DOHH2 (cell line): Measurements from ENCODE around the gene NT5DC1.

Experiments used
- H3F3A ChIP-seq: fragments of 200-600 bp; sonication (generic), shearing (Covaris generic); 2 replicates; pipeline ENCODE4 v1.6.0; 2016; ENCODE audit warnings: antibody characterized with exemption, mild to moderate bottlenecking; ENCODE audit not compliant: control insufficient read depth, insufficient read depth
- H3K27ac ChIP-seq: fragments of 200-600 bp; sonication (generic); 2 replicates; pipeline ENCODE4 v1.5.1; 2014; ENCODE audit warnings: low read depth, mild to moderate bottlenecking, low read length, moderate library complexity
- H3K27me3 ChIP-seq: fragments of 200-600 bp; sonication (generic); 2 replicates; pipeline ENCODE4 v1.6.1; 2014; ENCODE audit warnings: mild to moderate bottlenecking, low read length, mixed read lengths; ENCODE audit not compliant: control insufficient read depth
- H3K36me3 ChIP-seq: fragments of 200-600 bp; sonication (generic); 2 replicates; pipeline ENCODE4 v1.6.1; 2014; ENCODE audit warnings: mild to moderate bottlenecking, low read length, moderate library complexity, mixed read lengths; ENCODE audit not compliant: control insufficient read depth
- H3K4me1 ChIP-seq: fragments of 200-600 bp; sonication (generic); 2 replicates; pipeline ENCODE4 v1.6.1; 2014; ENCODE audit warnings: mild to moderate bottlenecking, low read length, mixed read lengths; ENCODE audit not compliant: control insufficient read depth
- H3K4me2 ChIP-seq: fragments of 200-600 bp; sonication (generic); 2 replicates; pipeline ENCODE4 v1.6.0; 2014; ENCODE audit warnings: mild to moderate bottlenecking, low read length, moderate library complexity
- H3K4me3 ChIP-seq: fragments of 200-600 bp; sonication (generic); 2 replicates; pipeline ENCODE4 v1.5.1; 2014; ENCODE audit warnings: mild to moderate bottlenecking, low read length, mixed read lengths
- H3K79me2 ChIP-seq: fragments of 200-600 bp; sonication (generic); 2 replicates; pipeline ENCODE4 v1.6.1; 2014; ENCODE audit warnings: mild to moderate bottlenecking, low read length, mixed read lengths; ENCODE audit not compliant: control insufficient read depth
- H3K9me2 ChIP-seq: fragments of 200-600 bp; sonication (generic); replicated peaks from 2 replicates; pipeline ENCODE4 v1.6.1; 2014; ENCODE audit warnings: mild to moderate bottlenecking, low read length, mixed read lengths; ENCODE audit not compliant: control insufficient read depth
- H3K9me3 ChIP-seq: fragments of 200-600 bp; sonication (generic); 2 replicates; pipeline ENCODE4 v1.6.1; 2014; ENCODE audit warnings: antibody characterized with exemption, low read length, mixed read lengths; ENCODE audit not compliant: control insufficient read depth, insufficient read depth
- H4K20me1 ChIP-seq: fragments of 200-600 bp; sonication (generic); 2 replicates; pipeline ENCODE4 v1.6.0; 2014; ENCODE audit warnings: low read depth, mild to moderate bottlenecking, antibody characterized with exemption, low read length, moderate library complexity; ENCODE audit not compliant: control insufficient read depth, insufficient read depth
- CTCF ChIP-seq: fragments of 200-600 bp; sonication (generic); IDR thresholded peaks from one replicate; pipeline ENCODE4 v1.5.1; 2014; ENCODE audit warnings: antibody characterized with exemption, mild to moderate bottlenecking, low read depth, low read length; ENCODE audit not compliant: poor library complexity, severe bottlenecking
- EZH2phosphoT487 ChIP-seq: fragments of 200-600 bp; sonication (generic); IDR thresholded peaks from 2 replicates; pipeline ENCODE4 v1.6.1; 2017; ENCODE audit warnings: borderline replicate concordance, mild to moderate bottlenecking, antibody characterized with exemption, low read length, moderate library complexity, mixed read lengths

NT5DC1 gene

GRCh38 chr6:116173928-116174327 lies 73.3 kb downstream of the NT5DC1 start:
- H4K20me1 ChIP-seq: no peaks in the 10 kb centered on the region
- H3K36me3 ChIP-seq: no peaks in the 10 kb centered on the region
- H3K79me2 ChIP-seq: no peaks in the 10 kb centered on the region
- H3F3A ChIP-seq: no peaks in the 10 kb centered on the region
- no peak overlapping the region for H3K4me3 ChIP-seq
- no peaks in the 10 kb centered on the region for H3K9me3 ChIP-seq
- no peaks in the 10 kb centered on the region for H3K27me3 ChIP-seq
- H3K9me2 ChIP-seq: no peaks in the 10 kb centered on the region
- H3K4me1 ChIP-seq: no peaks in the 10 kb centered on the region
- TF ChIP-seq CTCF: no peak
- TF ChIP-seq EZH2phosphoT487: no peak
- H3K27ac ChIP-seq: no peak overlapping the region
- no peak overlapping the region for H3K4me2 ChIP-seq

GRCh38 chr6:116175344-116175743 lies 74.7 kb downstream of the NT5DC1 start:
- H3K9me3 ChIP-seq: no peaks in the 10 kb centered on the region
- H3K27ac ChIP-seq: no peak overlapping the region
- H3K9me2 ChIP-seq: no peaks in the 10 kb centered on the region
- H3K27me3 ChIP-seq: no peaks in the 10 kb centered on the region
- no peaks in the 10 kb centered on the region for H3K36me3 ChIP-seq
- H3F3A ChIP-seq: no peaks in the 10 kb centered on the region
- no peaks in the 10 kb centered on the region for H4K20me1 ChIP-seq
- H3K4me3 ChIP-seq: no peak overlapping the region
- no peak overlapping the region for H3K4me2 ChIP-seq
- no peaks in the 10 kb centered on the region for H3K4me1 ChIP-seq
- H3K79me2 ChIP-seq: no peaks in the 10 kb centered on the region
- no peak for TF ChIP-seq CTCF
- TF ChIP-seq EZH2phosphoT487: no peak

- no peak overlapping the region for H3K4me3 ChIP-seq
- TF ChIP-seq EZH2phosphoT487 (no peak), CTCF (no peak)
- H3K27ac ChIP-seq: no peak overlapping the region
- H3F3A ChIP-seq: no peaks in the 10 kb centered on the region
- H3K9me3 ChIP-seq: no peaks in the 10 kb centered on the region
- no peaks in the 10 kb centered on the region for H3K36me3 ChIP-seq
- no peaks in the 10 kb centered on the region for H3K79me2 ChIP-seq
- H3K9me2 ChIP-seq: no peaks in the 10 kb centered on the region
- no peaks in the 10 kb centered on the region for H3K4me1 ChIP-seq
- H4K20me1 ChIP-seq: no peaks in the 10 kb centered on the region
- H3K27me3 ChIP-seq: no peaks in the 10 kb centered on the region
- H3K4me2 ChIP-seq: no peak overlapping the region
Observed at GRCh38 chr6:116176596-116176995, 75.9 kb downstream of the NT5DC1 start.

GRCh38 chr6:116180375-116180774 lies 79.7 kb downstream of the NT5DC1 start:
- no peak for TF ChIP-seq CTCF
- TF ChIP-seq EZH2phosphoT487: no peak
- no peaks in the 10 kb centered on the region for H3K36me3 ChIP-seq
- no peaks in the 10 kb centered on the region for H3K4me1 ChIP-seq
- H3K79me2 ChIP-seq: no peaks in the 10 kb centered on the region
- H3K4me3 ChIP-seq: no peak overlapping the region
- no peaks in the 10 kb centered on the region for H4K20me1 ChIP-seq
- no peak overlapping the region for H3K27ac ChIP-seq
- H3K9me2 ChIP-seq: no peaks in the 10 kb centered on the region
- no peaks in the 10 kb centered on the region for H3F3A ChIP-seq
- no peak overlapping the region for H3K4me2 ChIP-seq
- no peaks in the 10 kb centered on the region for H3K9me3 ChIP-seq
- H3K27me3 ChIP-seq: no peaks in the 10 kb centered on the region
